AG04450 (cell line): Measurements from ENCODE around the gene TM4SF4. TPM values are rescaled to one million over a fixed set of nuclear protein-coding genes. Genes with fewer than 3 reads are reported as not detected.

Experiments used
- CTCF ChIA-PET: fragments of 300-600, 350-600 bp; formaldehyde crosslinking; extraction: SDS; loops from one replicate; lab custom pipeline; 2022; ENCODE audit warnings: antibody characterized with exemption, inconsistent platforms; lab: Charles Lee
- POLR2A ChIA-PET: fragments of 350-600 bp; formaldehyde crosslinking; extraction: SDS; loops from one replicate; lab custom pipeline; 2021; ENCODE audit warnings: antibody characterized with exemption, inconsistent platforms; lab: Yijun Ruan, JAX
- DNase-seq: peaks from one replicate; pipeline ENCODE4 v3.0.0-alpha.2; 2011; ENCODE audit warnings: low read depth, low spot score
- H3K27ac ChIP-seq: one replicate; pipeline ENCODE4 v1.5.1; 2012; ENCODE audit warnings: low read depth, low read length, control low read depth
- H3K27me3 ChIP-seq: one replicate; pipeline ENCODE4 v1.6.0; 2012; ENCODE audit warnings: low read length; ENCODE audit not compliant: control insufficient read depth, insufficient read depth
- H3K4me3 ChIP-seq: 2 replicates; pipeline ENCODE4 v1.5.1; 2011; ENCODE audit warnings: mild to moderate bottlenecking, low read depth, low read length, control low read depth
- H3K9me3 ChIP-seq: 2 replicates; pipeline ENCODE4 v1.5.1; 2012; ENCODE audit warnings: low read length; ENCODE audit not compliant: control insufficient read depth, insufficient read depth
- polyA plus RNA-seq: library from polyadenylated mRNA; depleted of rRNA; stranded (reverse); fragments of >200 nt; gene quantifications from 2 replicates; pipeline ENCODE4 v1.2.3, GENCODE V29; 2011
- TF ChIP-seq, protein P1 (sequence below): IDR thresholded peaks from 2 replicates; pipeline ENCODE4 v1.5.1; 2011; ENCODE audit warnings: low read depth, low read length, control low read depth, inconsistent platforms

Gene TM4SF4
- polyA plus RNA-seq, 1 experiment, result 0.32 TPM

DNA sequence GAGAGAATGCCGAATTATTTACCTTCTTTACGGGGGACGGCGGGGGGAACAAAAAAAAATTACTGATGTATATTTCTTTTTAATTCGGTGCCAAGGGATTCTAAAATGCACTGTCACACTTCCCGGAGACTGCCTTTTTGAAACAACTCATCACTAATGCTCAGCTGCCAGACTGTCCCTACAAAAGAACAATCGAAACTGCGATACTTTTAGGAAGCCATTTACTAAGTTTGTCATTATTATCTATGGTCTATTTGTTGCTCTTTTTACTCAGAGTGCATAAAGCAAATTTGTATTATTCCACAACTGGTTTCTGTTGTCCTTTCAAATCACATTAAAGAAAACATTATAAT lies 60.8 kb downstream of the TM4SF4 start:
- TF ChIP-seq, protein P1, sequence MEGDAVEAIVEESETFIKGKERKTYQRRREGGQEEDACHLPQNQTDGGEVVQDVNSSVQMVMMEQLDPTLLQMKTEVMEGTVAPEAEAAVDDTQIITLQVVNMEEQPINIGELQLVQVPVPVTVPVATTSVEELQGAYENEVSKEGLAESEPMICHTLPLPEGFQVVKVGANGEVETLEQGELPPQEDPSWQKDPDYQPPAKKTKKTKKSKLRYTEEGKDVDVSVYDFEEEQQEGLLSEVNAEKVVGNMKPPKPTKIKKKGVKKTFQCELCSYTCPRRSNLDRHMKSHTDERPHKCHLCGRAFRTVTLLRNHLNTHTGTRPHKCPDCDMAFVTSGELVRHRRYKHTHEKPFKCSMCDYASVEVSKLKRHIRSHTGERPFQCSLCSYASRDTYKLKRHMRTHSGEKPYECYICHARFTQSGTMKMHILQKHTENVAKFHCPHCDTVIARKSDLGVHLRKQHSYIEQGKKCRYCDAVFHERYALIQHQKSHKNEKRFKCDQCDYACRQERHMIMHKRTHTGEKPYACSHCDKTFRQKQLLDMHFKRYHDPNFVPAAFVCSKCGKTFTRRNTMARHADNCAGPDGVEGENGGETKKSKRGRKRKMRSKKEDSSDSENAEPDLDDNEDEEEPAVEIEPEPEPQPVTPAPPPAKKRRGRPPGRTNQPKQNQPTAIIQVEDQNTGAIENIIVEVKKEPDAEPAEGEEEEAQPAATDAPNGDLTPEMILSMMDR, result no peak
- ChIA-PET POLR2A (interaction anchor here (0.5 to 1.4 kb wide), 2 partner anchors 27 to 123 kb away, joined by 3 to 10 read pairs; partner anchors contain the start of gene WWTR1), CTCF (interaction anchor here (1.2 to 3.8 kb wide), 2 partner anchors 182 to 273 kb away, joined by 5 to 27 read pairs; no protein-coding TSS in a partner anchor)
- H3K27me3 ChIP-seq, result no peaks in the 10 kb centered on the region
- no peak overlapping the region for H3K27ac ChIP-seq
- DNase-seq, result no peak
- no peaks in the 10 kb centered on the region for H3K9me3 ChIP-seq
- H3K4me3 ChIP-seq, result no peak overlapping the region

DNA sequence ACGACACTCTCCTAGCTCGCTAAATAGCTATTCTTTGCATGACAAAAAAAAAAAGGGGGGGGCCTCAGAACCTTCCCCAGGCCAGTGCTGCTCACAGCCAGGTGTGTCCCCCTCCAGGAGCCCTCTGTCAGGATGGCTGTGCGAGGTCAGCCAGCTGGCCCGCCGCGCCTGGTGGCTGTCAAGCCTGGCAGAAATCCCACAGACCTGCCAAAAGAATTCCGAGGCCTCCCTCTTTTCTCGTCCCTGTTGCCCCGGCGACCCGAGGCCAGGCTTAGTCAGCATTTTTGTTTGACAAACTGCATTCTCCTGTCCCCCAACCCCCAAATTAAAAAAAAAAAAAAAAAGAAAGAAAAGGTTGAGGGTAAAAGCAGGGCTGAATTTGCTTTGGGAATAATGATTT lies 61.9 kb downstream of the TM4SF4 start:
- Histone ChIP-seq H3K27ac (no peak overlapping the region), H3K27me3 (no peaks in the 10 kb centered on the region), H3K9me3 (no peaks in the 10 kb centered on the region), H3K4me3 (no peak overlapping the region)
- POLR2A ChIA-PET, result interaction anchor here (0.8 to 1.0 kb wide), 3 partner anchors 11 to 124 kb away, joined by 3 to 7 read pairs (median 6); partner anchors contain the start of gene WWTR1
- CTCF ChIA-PET, result interaction anchor here (0.6 to 3.8 kb wide), 5 partner anchors 12 to 272 kb away, joined by 4 to 27 read pairs (median 5); no protein-coding TSS in a partner anchor
- no peak for DNase-seq
- TF ChIP-seq, protein P1, result no peak

DNA sequence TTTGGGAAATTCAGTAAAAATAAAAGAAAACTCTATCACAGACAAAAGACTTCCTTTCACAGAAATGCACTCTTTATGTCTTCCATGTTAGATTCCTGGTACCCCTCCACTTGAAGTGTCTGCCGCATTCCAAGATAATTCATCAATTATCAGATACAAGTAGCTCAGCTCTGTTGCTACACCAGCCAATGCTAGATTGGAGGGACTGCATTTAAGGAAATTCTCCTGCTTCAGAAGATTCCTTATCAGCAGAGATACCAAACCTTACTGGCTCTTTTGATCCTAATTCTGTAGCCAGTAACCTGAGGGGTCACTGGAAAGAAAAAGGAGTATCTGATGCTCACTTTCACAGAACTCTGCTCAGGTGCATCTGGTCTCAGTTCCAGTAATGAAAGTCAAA lies 63.9 kb downstream of the TM4SF4 start:
- ChIA-PET CTCF (interaction anchor here (1.0 kb wide), 1 partner anchor 8 kb away, joined by 4 read pairs; no protein-coding TSS in a partner anchor), POLR2A (no interaction called here)
- DNase-seq, result no peak
- TF ChIP-seq, protein P1, result no peak
- Histone ChIP-seq H3K27me3 (no peaks in the 10 kb centered on the region), H3K4me3 (no peak overlapping the region), H3K9me3 (no peaks in the 10 kb centered on the region), H3K27ac (no peak overlapping the region)

DNA sequence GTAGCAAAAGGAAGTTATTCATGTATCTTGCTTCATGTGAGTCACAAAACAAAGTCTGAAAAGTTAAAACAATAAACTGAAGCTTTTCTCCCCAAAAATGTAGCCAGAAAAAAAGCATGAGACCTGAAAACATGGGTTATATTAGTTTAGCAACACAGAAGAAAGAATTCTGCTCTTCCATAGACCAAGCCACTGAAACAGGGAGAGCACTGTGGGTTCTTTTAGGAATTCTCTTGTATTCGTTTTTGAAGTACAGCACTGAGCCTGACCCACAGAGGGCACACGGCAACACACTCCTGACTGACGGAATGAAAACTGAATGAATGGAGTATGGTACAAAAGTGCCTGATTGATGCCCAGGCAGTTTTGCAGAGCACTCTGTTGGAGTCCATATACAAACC lies 66.6 kb downstream of the TM4SF4 start:
- CTCF ChIA-PET, result interaction anchor here (0.6 to 3.6 kb wide), 4 partner anchors 10 to 267 kb away, joined by 3 to 16 read pairs (median 4); no protein-coding TSS in a partner anchor

More for the DNA sequence above, 66.6 kb downstream of the TM4SF4 start:
- H3K27ac ChIP-seq, result peak overlapping the region; percentile 88
- H3K4me3 ChIP-seq, result no peak overlapping the region
- POLR2A ChIA-PET, result interaction anchor here (1.5 to 1.7 kb wide), 2 partner anchors 13 to 35 kb away, joined by 4 to 5 read pairs; no protein-coding TSS in a partner anchor
- H3K27me3 ChIP-seq, result no peaks in the 10 kb centered on the region
- TF ChIP-seq, protein P1, result peak; percentile 35
- no peak for DNase-seq
- no peaks in the 10 kb centered on the region for H3K9me3 ChIP-seq
